Neural progenitor cell (in vitro differentiated cells): ENCODE data around the gene BCL2L14. TPM values are rescaled to one million over a fixed set of nuclear protein-coding genes. Genes with fewer than 3 reads are reported as not detected.

Source experiments
- DNase-seq: peaks from one replicate; pipeline ENCODE4 v3.0.0-alpha.2; 2016; ENCODE audit warnings: low spot score
- H2AFZ ChIP-seq: fragments of 200-600 bp; sonication (generic); replicated peaks from 2 replicates; pipeline ENCODE4 v1.6.1; 2016; ENCODE audit warnings: antibody characterized with exemption
- H3F3A ChIP-seq: fragments of 200-600 bp; sonication (generic); 2 replicates; pipeline ENCODE4 v1.6.1; 2016; ENCODE audit warnings: antibody characterized with exemption, low read depth
- H3K27ac ChIP-seq: fragments of 200-600 bp; sonication (generic); 2 replicates; pipeline ENCODE4 v1.5.1; 2016; ENCODE audit warnings: mild to moderate bottlenecking
- H3K27me3 ChIP-seq: fragments of 200-600 bp; sonication (generic); 2 replicates; pipeline ENCODE4 v1.6.1; 2016; ENCODE audit warnings: mild to moderate bottlenecking, moderate library complexity
- H3K36me3 ChIP-seq: fragments of 200-600 bp; sonication (generic); 2 replicates; pipeline ENCODE4 v1.5.1; 2016
- H3K4me1 ChIP-seq: fragments of 200-600 bp; sonication (generic); 2 replicates; pipeline ENCODE4 v1.6.1; 2016; ENCODE audit warnings: mixed run types
- H3K4me2 ChIP-seq: fragments of 200-600 bp; sonication (generic); 2 replicates; pipeline ENCODE4 v1.6.1; 2016
- H3K4me3 ChIP-seq: fragments of 200-600 bp; sonication (generic); 2 replicates; pipeline ENCODE4 v1.5.1; 2016
- H3K79me2 ChIP-seq: fragments of 200-600 bp; sonication (generic); 2 replicates; pipeline ENCODE4 v1.6.1; 2016; ENCODE audit warnings: low read depth
- H3K9ac ChIP-seq: fragments of 200-600 bp; sonication (generic); 2 replicates; pipeline ENCODE4 v1.6.1; 2016
- H3K9me3 ChIP-seq: fragments of 200-600 bp; sonication (generic); 2 replicates; pipeline ENCODE4 v1.5.1; 2016; ENCODE audit warnings: low read depth
- H4K20me1 ChIP-seq: fragments of 200-600 bp; sonication (generic); 2 replicates; pipeline ENCODE4 v1.6.1; 2016; ENCODE audit warnings: low read depth
- H3K27ac Mint-ChIP-seq: 3 replicates; pipeline ENCODE4 v1.8.0; 2021; ENCODE audit warnings: mixed read lengths
- H3K27me3 Mint-ChIP-seq: 2 replicates; pipeline ENCODE4 v1.8.0; 2022; ENCODE audit warnings: low read depth, mild to moderate bottlenecking, inconsistent platforms, moderate library complexity, mixed read lengths; ENCODE audit not compliant: insufficient read depth
- H3K36me3 Mint-ChIP-seq: 3 replicates; pipeline ENCODE4 v1.8.0; 2021; ENCODE audit warnings: mixed read lengths
- H3K4me1 Mint-ChIP-seq: 3 replicates; pipeline ENCODE4 v1.8.0; 2021; ENCODE audit warnings: mixed read lengths
- H3K4me3 Mint-ChIP-seq: 3 replicates; pipeline ENCODE4 v1.8.0; 2021; ENCODE audit warnings: mild to moderate bottlenecking, moderate library complexity, mixed read lengths
- H3K9me3 Mint-ChIP-seq: 3 replicates; pipeline ENCODE4 v1.8.0; 2020; ENCODE audit warnings: mixed read lengths
- CTCF ChIP-seq: fragments of 200-600 bp; sonication (generic); IDR thresholded peaks from 2 replicates; pipeline ENCODE4 v1.5.1; 2017; ENCODE audit warnings: antibody characterized with exemption, mild to moderate bottlenecking
- EZH2 ChIP-seq: fragments of 200-600 bp; sonication (generic); IDR thresholded peaks from 2 replicates; pipeline ENCODE4 v1.6.1; 2017; ENCODE audit warnings: antibody characterized with exemption, mild to moderate bottlenecking, moderate library complexity
- EZH2phosphoT487 ChIP-seq: fragments of 200-600 bp; sonication (generic); IDR thresholded peaks from 2 replicates; pipeline ENCODE4 v1.6.1; 2017; ENCODE audit warnings: antibody characterized with exemption
- total RNA-seq: library from RNA; depleted of rRNA; stranded (reverse); fragments of >200 nt; gene quantifications from 2 replicates; pipeline ENCODE4 v1.2.3, GENCODE V29; 2015; ENCODE audit warnings: low replicate concordance

Gene BCL2L14
- total RNA-seq, 1 donor from 2014 or later = not detected

GRCh38 chr12:12088147-12088546 lies 17.4 kb downstream of the BCL2L14 start:
- H3K4me2 ChIP-seq = no peak overlapping the region
- H3K27ac ChIP-seq = no peak overlapping the region
- Mint-ChIP-seq H3K9me3 (no peaks in the 10 kb centered on the region), H3K4me1 (peaks cover 19% of the 10 kb centered on the region), H3K4me3 (no peak overlapping the region), H3K27ac (no peak overlapping the region), H3K27me3 (peaks cover 7% of the 10 kb centered on the region), H3K36me3 (no peaks in the 10 kb centered on the region)
- H3K4me1 ChIP-seq = peaks cover 14% of the 10 kb centered on the region
- H4K20me1 ChIP-seq = peaks cover 5% of the 10 kb centered on the region
- no peak overlapping the region for H3K9ac ChIP-seq
- H3K9me3 ChIP-seq = no peaks in the 10 kb centered on the region
- no peak for TF ChIP-seq CTCF
- peaks cover 8% of the 10 kb centered on the region for H3F3A ChIP-seq
- no peak overlapping the region for H3K4me3 ChIP-seq
- H3K27me3 ChIP-seq = no peaks in the 10 kb centered on the region
- DNase-seq = no peak
- no peaks in the 10 kb centered on the region for H3K36me3 ChIP-seq
- H2AFZ ChIP-seq = no peak overlapping the region
- H3K79me2 ChIP-seq = no peaks in the 10 kb centered on the region

GRCh38 chr12:12088761-12089160 lies 18.0 kb downstream of the BCL2L14 start:
- no peak overlapping the region for H3K4me2 ChIP-seq
- peaks cover 14% of the 10 kb centered on the region for H3K4me1 ChIP-seq
- no peak for DNase-seq
- TF ChIP-seq EZH2phosphoT487 (no peak), EZH2 (no peak)
- Mint-ChIP-seq H3K4me3 (no peak overlapping the region), H3K4me1 (peaks cover 19% of the 10 kb centered on the region), H3K27ac (no peak overlapping the region), H3K27me3 (peaks cover 5% of the 10 kb centered on the region), H3K9me3 (no peaks in the 10 kb centered on the region), H3K36me3 (no peaks in the 10 kb centered on the region)
- no peak overlapping the region for H3K4me3 ChIP-seq
- H3K9ac ChIP-seq = no peak overlapping the region
- no peaks in the 10 kb centered on the region for H3K27me3 ChIP-seq
- H3F3A ChIP-seq = peaks cover 8% of the 10 kb centered on the region
- no peaks in the 10 kb centered on the region for H3K79me2 ChIP-seq
- peaks cover 5% of the 10 kb centered on the region for H4K20me1 ChIP-seq
- H3K9me3 ChIP-seq = no peaks in the 10 kb centered on the region
- H2AFZ ChIP-seq = no peak overlapping the region
- H3K36me3 ChIP-seq = no peaks in the 10 kb centered on the region
- H3K27ac ChIP-seq = no peak overlapping the region

GRCh38 chr12:12091071-12091470 lies 20.3 kb downstream of the BCL2L14 start:
- H3K27ac ChIP-seq = no peak overlapping the region
- H3K9ac ChIP-seq = no peak overlapping the region
- no peak for TF ChIP-seq EZH2phosphoT487
- no peak for TF ChIP-seq CTCF
- TF ChIP-seq EZH2 = no peak
- H3K36me3 Mint-ChIP-seq = peaks cover 2% of the 10 kb centered on the region
- no peaks in the 10 kb centered on the region for H3K36me3 ChIP-seq
- H3K4me1 ChIP-seq = peaks cover 14% of the 10 kb centered on the region
- DNase-seq = no peak
- peaks cover 5% of the 10 kb centered on the region for H4K20me1 ChIP-seq
- H3K27ac Mint-ChIP-seq = no peak overlapping the region
- H3K9me3 ChIP-seq = no peaks in the 10 kb centered on the region
- peaks cover 5% of the 10 kb centered on the region for H3K27me3 Mint-ChIP-seq
- H3K79me2 ChIP-seq = no peaks in the 10 kb centered on the region
- no peaks in the 10 kb centered on the region for H3K27me3 ChIP-seq
- no peak overlapping the region for H3K4me2 ChIP-seq
- no peak overlapping the region for H3K4me3 ChIP-seq
- no peak overlapping the region for H3K4me3 Mint-ChIP-seq
- H3K4me1 Mint-ChIP-seq = peaks cover 19% of the 10 kb centered on the region
- H2AFZ ChIP-seq = no peak overlapping the region
- H3K9me3 Mint-ChIP-seq = no peaks in the 10 kb centered on the region
- peaks cover 8% of the 10 kb centered on the region for H3F3A ChIP-seq

GRCh38 chr12:12091977-12092663 lies 21.4 kb downstream of the BCL2L14 start:
- Histone ChIP-seq H3K27me3 (no peaks in the 10 kb centered on the region), H3K4me2 (no peak overlapping the region), H3K36me3 (no peaks in the 10 kb centered on the region), H3K4me1 (peaks cover 5% of the 10 kb centered on the region), H3F3A (peaks cover 3% of the 10 kb centered on the region), H3K79me2 (no peaks in the 10 kb centered on the region), H3K27ac (no peak overlapping the region), H3K4me3 (no peak overlapping the region), H2AFZ (no peak overlapping the region), H3K9me3 (no peaks in the 10 kb centered on the region), H3K9ac (no peak overlapping the region), H4K20me1 (peaks cover 2% of the 10 kb centered on the region)
- Mint-ChIP-seq H3K27me3 (peaks cover 5% of the 10 kb centered on the region), H3K4me1 (peaks cover 11% of the 10 kb centered on the region), H3K9me3 (no peaks in the 10 kb centered on the region), H3K27ac (no peak overlapping the region), H3K4me3 (no peak overlapping the region), H3K36me3 (peaks cover 2% of the 10 kb centered on the region)
- DNase-seq = no peak
- TF ChIP-seq CTCF (no peak), EZH2 (no peak), EZH2phosphoT487 (no peak)
